HG03135 (cell line): ENCODE data around the gene PTPN22.

Experiments
- ATAC-seq: cut with Tn5 transposase; IDR thresholded peaks from one replicate; pipeline ENCODE4 v1.9.1; 2021; ENCODE audit warnings: mild to moderate bottlenecking, moderate library complexity; ENCODE audit not compliant: unreplicated experiment

The PTPN22 gene

DNA sequence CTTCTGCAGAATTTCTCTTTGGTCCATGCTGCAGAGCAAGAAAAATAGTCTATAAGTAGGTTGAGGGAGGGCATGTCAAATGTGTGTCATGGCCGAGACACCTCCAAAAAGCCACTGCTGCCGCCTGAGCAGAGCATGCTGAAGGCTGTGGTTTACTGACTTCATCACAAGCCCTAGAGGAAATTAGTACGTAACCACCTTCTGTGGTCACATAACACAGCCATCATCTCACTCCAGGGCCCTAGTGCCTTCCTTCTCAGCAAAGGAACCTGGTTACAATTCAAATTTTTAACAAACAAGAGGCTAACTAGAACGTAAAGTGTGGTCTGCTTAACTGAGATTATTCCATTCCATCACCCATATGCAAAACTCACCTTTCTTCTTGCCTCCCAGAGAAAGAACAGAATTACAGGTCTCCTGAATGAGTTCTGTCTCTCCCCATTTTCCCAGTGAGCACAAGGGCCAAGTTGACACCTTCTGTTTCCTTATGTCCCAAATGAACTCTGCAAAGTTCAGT is at the start of gene PTPN22:
Gene PTPN22, minus strand, starts transcription at position 116 of the 517 bp plus-strand sequence.
- ATAC-seq, result peak; percentile 91

DNA sequence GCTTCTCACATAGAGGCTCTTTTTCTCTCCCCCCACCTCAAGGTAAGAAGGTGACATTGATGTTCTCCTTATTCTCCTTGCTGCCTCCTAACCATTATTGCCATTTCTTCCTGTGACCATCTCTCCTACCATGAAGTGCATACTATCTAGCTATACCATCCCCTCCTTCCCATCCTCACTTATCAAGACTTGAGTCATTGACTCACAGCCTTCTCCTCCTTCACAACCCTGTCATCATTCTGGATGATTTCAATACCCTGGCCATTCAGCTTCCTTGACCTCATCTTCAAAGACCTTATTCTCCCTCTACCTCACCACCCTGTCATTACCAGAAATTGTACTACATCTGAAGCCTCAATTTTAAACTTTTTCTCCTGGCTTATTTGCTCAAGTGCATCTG is 46.7 kb upstream of the PTPN22 start:
- no peak for ATAC-seq

GRCh38 chr1:113917400-113918082 is 46.0 kb upstream of the PTPN22 start:
- ATAC-seq, result no peak

DNA sequence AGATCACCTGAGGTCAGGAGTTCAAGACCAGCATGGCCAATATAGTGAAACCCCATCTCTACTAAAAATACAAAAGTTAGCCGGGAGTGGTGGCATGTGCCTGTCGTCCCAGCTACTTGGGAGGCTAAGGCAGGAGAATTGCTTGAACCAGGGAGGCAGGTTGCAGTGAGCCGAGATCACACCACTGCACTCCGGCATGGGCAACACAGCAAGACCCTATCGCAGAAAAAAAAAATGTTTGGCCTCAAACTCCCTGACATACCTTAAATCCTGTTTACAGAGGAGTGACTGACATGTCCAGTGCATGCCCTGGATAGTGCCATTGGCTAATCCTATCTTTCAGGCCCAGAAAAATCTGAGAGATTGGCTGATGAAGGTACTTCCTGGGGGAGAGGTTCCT is 45.5 kb upstream of the PTPN22 start:
- no peak for ATAC-seq

DNA sequence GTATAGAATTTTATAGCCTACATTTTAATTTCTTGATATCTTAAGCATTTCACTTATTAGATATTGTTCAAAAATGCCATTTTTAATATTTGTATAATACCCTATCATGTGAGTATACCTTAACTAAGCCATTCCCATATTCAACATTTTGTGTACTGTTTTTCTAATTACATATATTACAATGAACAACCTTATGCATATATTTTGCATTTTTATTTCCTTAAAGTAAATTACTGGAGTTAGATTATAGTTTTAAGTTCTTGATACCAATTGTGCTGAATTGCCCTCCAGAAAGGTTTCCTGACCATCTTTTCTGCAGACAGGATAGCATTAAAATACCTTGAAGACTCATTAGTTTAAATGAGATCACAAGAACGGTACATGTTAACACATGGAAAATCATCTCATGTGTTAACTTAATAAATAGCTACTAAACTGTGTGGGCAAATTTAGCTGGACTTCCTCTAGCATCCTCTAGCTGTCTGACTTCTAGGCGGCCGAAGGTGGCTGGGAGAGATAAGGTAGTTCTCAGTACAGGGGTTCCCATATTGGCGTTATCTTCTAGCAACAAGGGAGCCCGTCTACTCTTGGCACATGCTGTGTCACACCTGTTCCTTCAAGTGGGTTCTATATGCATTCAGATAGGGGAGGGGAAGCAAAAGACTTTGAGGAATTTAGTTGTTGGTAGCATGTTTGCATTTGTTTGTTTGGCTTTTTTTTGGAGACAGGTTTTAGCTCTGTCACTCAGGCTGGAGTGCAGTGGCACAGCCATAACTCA is 42.6 kb upstream of the PTPN22 start:
- no peak for ATAC-seq

- no peak for ATAC-seq
These were observed 41.8 kb upstream of the PTPN22 start for GRCh38 chr1:113913312-113913668.

DNA sequence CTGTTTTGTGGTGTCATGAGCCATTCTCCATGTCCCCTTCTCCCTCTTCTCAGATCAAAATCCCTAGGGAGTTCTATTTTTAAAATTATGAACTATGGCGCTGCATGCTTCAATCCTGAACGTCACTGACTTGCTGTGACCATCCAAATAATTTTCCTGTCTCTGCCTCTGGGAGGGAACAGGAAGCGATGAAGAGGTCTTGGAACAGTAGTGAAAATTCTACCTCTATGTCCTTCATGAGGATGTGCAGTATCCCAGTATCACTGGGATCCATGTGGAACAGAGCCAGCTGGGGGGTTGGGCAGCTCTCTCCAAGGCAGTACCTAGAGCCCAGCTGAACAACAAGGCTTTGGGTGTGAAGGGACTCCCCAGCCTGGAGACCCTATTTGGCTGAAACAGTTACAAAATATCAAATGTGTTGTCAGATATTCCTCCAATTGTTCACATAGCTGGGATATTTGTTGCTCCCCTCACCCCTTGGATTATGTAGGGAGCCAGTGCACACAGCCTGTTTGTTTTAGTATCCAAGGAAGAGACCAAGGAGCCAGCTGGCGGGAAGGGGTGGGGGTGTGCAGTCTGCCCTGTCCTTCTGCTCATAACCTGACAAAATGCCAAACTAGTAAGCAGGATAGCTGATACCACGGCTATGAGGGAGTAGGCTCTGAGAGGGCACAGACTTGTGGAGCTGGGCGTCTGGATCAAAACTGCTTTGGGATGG is 41.2 kb upstream of the PTPN22 start:
- no peak for ATAC-seq

GRCh38 chr1:113905435-113905861 is 33.9 kb upstream of the PTPN22 start:
- peak; percentile 10 for ATAC-seq

- peak; percentile 89 for ATAC-seq
These were observed 33.3 kb upstream of the PTPN22 start, which contains the start of the genes AP4B1 and DCLRE1B for GRCh38 chr1:113904674-113905434. Gene AP4B1 (minus strand): TSS chr1:113904799. CDS start chr1:113904717, 82 bp downstream. Gene DCLRE1B (plus strand): TSS chr1:113905326. CDS start chr1:113905587, 261 bp downstream.

- peak; percentile 28 for ATAC-seq
These were observed 32.8 kb upstream of the PTPN22 start for GRCh38 chr1:113904293-113904673.

- no peak for ATAC-seq
These were observed 32.2 kb upstream of the PTPN22 start for GRCh38 chr1:113903501-113904292.

GRCh38 chr1:113901191-113901590 is 29.7 kb upstream of the PTPN22 start:
- ATAC-seq, result no peak

DNA sequence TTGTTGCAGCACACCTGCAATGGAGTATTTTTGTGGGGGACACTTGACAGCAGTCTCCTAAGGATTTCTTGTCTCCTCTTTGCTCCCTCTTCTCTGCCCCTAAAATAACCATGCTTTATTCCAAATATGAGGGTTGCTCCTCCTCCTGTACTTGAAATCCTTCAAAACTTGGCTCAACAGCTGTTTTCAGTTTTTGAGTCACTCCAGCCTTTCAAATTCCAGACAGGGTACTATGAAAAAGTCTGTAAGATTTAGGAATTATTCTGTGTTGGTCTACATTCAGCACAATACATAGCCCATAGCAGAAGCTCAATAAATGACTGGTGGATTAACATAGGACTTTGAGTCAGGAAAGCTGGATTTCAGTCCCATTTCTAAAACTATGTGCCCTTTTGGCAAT is 27.6 kb upstream of the PTPN22 start:
- ATAC-seq, result no peak

- ATAC-seq, result no peak
These were observed 26.8 kb upstream of the PTPN22 start for GRCh38 chr1:113898241-113898814.

DNA sequence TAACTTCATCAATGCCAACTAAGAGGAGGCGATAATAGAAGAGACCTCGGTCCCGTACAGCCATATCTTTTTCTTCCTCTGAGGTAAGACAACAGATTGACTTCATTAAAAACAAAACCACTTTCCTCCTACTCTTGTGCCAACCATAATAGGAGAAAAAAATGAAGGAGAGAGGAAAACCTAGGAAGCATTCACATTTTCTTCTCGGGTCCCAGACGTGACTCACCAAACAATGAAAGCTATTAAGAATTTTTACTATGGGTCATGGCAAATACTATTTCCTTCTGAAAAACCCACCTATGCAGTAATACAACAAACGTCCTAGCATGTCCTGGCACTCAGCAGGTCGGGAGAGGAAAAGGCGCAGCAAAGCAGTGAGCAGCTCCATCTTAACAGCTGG is 24.4 kb upstream of the PTPN22 start:
- no peak for ATAC-seq

DNA sequence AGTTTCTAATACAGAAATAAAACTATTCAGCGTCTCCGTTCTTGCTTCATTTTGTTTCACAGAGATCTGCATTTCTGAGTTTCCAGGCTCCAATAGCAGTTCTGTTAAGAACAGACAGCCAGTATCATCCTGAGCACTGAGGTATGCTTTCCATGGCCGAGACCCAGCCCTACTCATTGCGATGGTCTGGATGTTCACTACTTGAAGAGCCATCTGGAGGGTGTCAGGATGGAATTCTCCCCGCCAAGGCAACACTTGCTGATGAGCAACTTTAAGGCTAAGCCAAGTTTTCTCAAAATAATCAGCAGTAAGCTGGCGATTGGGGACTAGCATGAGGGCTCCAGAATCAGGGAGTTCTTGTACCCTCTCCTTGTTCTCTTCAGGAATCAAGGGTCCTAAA is 23.6 kb upstream of the PTPN22 start:
- ATAC-seq, result no peak

GRCh38 chr1:113893267-113893666 is 21.8 kb upstream of the PTPN22 start:
- no peak for ATAC-seq

DNA sequence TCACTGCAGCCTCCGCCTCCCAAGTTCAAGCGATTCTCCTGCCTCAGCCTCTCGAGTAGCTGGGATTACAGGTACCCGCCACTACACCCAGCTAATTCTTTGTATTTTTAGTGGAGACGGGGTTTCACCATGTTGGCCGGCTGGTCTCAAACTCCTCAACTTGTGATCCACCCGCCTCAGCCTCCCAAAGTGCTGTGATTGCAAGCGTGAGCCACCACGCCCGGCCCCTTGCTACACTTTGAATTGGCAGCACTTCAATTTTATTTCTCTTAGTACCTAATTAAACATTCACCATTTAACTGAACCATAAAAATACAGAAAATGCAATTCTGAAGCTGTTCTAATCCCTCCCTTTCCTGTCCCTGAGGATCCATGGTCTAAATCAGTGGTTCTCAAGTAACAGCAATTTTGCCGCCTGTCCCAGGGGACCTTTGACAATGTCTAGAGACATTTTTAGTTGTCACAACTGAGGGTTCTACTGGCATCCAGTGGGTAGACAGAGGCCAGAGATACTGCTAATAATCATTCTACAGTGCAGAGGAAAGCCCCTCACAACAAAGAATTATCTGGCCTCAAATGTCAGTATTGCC is 20.2 kb upstream of the PTPN22 start:
- ATAC-seq, result no peak

DNA sequence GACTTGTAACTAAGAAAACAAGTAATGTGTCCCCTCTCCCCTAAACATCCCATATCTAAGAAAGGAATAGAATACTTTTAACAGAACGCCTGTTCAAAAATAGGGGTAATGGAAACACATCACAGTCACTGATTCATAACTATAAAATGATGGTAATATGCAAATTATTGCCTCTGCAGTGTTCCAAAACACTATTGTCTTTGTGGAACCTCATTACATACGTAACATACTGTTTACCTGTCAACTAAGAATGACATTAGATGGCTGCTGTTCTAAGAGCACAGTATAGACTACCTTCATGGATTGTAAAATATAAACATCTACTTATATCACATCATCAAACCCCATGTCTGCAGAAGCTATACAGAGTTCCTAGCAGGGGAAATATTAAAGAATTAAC is 19.3 kb upstream of the PTPN22 start:
- ATAC-seq, result no peak
